ENCODE results near the gene C2CD3.
A peak's percentile ranks its signal among the peaks of the same experiment; 100 is the strongest.

Gene C2CD3

GRCh38 chr11:74170694-74171629 is at the start of gene C2CD3, which contains the start of gene PPME1:
TSS of gene C2CD3 (minus strand) at chr11:74171002. CDS start at chr11:74170792, 210 bp downstream.
TSS of gene PPME1 (plus strand) at chr11:74171289. CDS start at chr11:74171422, 133 bp downstream.
- peak; percentile 99 for DNase-seq (ENCODE audit: low spot score)

- no peak for DNase-seq (ENCODE audit: low spot score)
Measured at GRCh38 chr11:74220376-74220775, 49.6 kb upstream of the C2CD3 start.

GRCh38 chr11:74212533-74212932 is 41.7 kb upstream of the C2CD3 start:
- no peak for DNase-seq (ENCODE audit: low spot score)

GRCh38 chr11:74208507-74208906 is 37.7 kb upstream of the C2CD3 start:
- no peak for DNase-seq (ENCODE audit: low spot score)

- no peak for DNase-seq (ENCODE audit: low spot score)
Measured at GRCh38 chr11:74206746-74207145, 35.9 kb upstream of the C2CD3 start.

- no peak for DNase-seq (ENCODE audit: low spot score)
Measured at GRCh38 chr11:74205181-74205580, 34.4 kb upstream of the C2CD3 start.

GRCh38 chr11:74204701-74205100 is 33.9 kb upstream of the C2CD3 start:
- no peak for DNase-seq (ENCODE audit: low spot score)

- DNase-seq (ENCODE audit: low spot score) = no peak
Measured at GRCh38 chr11:74203966-74204365, 33.2 kb upstream of the C2CD3 start.

- DNase-seq (ENCODE audit: low spot score) = no peak
Measured at GRCh38 chr11:74196781-74197486, 26.1 kb upstream of the C2CD3 start.

GRCh38 chr11:74195828-74196227 is 25.0 kb upstream of the C2CD3 start:
- DNase-seq (ENCODE audit: low spot score) = no peak

- no peak for DNase-seq (ENCODE audit: low spot score)
Measured at GRCh38 chr11:74185695-74186094, 14.9 kb upstream of the C2CD3 start.

- DNase-seq (ENCODE audit: low spot score) = no peak
Measured at GRCh38 chr11:74185285-74185684, 14.5 kb upstream of the C2CD3 start.

GRCh38 chr11:74182635-74183034 is 11.8 kb upstream of the C2CD3 start:
- DNase-seq (ENCODE audit: low spot score) = no peak

GRCh38 chr11:74179234-74180052 is 8.6 kb upstream of the C2CD3 start:
- no peak for DNase-seq (ENCODE audit: low spot score)

GRCh38 chr11:74175920-74176319 is 5.1 kb upstream of the C2CD3 start:
- DNase-seq (ENCODE audit: low spot score) = no peak

- no peak for DNase-seq (ENCODE audit: low spot score)
Measured at GRCh38 chr11:74171997-74172396, 1.2 kb upstream of the C2CD3 start.

GRCh38 chr11:74171630-74171968 is 797 bp upstream of the C2CD3 start:
- DNase-seq (ENCODE audit: low spot score) = no peak

- DNase-seq (ENCODE audit: low spot score) = no peak
Measured at GRCh38 chr11:74169738-74170458, 904 bp downstream of the C2CD3 start.

- no peak for DNase-seq (ENCODE audit: low spot score)
Measured at GRCh38 chr11:74168838-74169237, 2.0 kb downstream of the C2CD3 start.

GRCh38 chr11:74162681-74163467 is 7.9 kb downstream of the C2CD3 start:
- DNase-seq (ENCODE audit: low spot score) = no peak

- no peak for DNase-seq (ENCODE audit: low spot score)
Measured at GRCh38 chr11:74159642-74160041, 11.2 kb downstream of the C2CD3 start.
